ENCODE data around the gene VPS39.
A peak's percentile ranks its signal among the peaks of the same experiment; 100 is the strongest.

VPS39 gene

GRCh38 chr15:42207674-42208579 is at the start of gene VPS39 (continued):
- TF ChIP-seq TSHZ1 (tag by site-specific recombination; IDR thresholded peaks at IDR 0.05; ENCODE audit: borderline replicate concordance) (no peak), ZNF266 (tag by site-specific recombination; IDR thresholded peaks at IDR 0.05; ENCODE audit: low read depth) (no peak), ZNF571 (tag by site-specific recombination; IDR thresholded peaks at IDR 0.05) (no peak), ZNF350 (tag by site-specific recombination; IDR thresholded peaks at IDR 0.05) (no peak), IKZF3 (tag by site-specific recombination; IDR thresholded peaks at IDR 0.05) (no peak), BCL11B (tag by site-specific recombination; IDR thresholded peaks at IDR 0.05; ENCODE audit: low read depth) (no peak), HIC1 (tag by site-specific recombination; IDR thresholded peaks at IDR 0.05) (no peak), ZNF549 (tag by site-specific recombination; IDR thresholded peaks at IDR 0.05) (no peak), ZNF707 (tag by site-specific recombination; IDR thresholded peaks at IDR 0.05) (no peak), ZNF580 (tag by site-specific recombination; IDR thresholded peaks at IDR 0.05) (no peak), MYNN (tag by site-specific recombination; IDR thresholded peaks at IDR 0.05; ENCODE audit: borderline replicate concordance) (no peak), ZNF239 (tag by site-specific recombination; IDR thresholded peaks at IDR 0.05) (no peak), ZNF184 (tag by site-specific recombination; IDR thresholded peaks at IDR 0.05) (no peak), ZSCAN16 (tag by site-specific recombination; IDR thresholded peaks at IDR 0.05) (no peak), ZNF830 (tag by site-specific recombination; IDR thresholded peaks at IDR 0.05; ENCODE audit: low read depth) (no peak), ZBTB20 (tag by site-specific recombination; IDR thresholded peaks at IDR 0.05) (peak; percentile 54; the same call in 1 of the 2 replicates), ZNF530 (tag by site-specific recombination; IDR thresholded peaks at IDR 0.05; ENCODE audit: low read depth) (no peak), ZNF391 (tag by site-specific recombination; IDR thresholded peaks at IDR 0.05; ENCODE audit: borderline replicate concordance, low read depth) (peak; percentile 14; the same call in 1 of the 2 replicates), ZNF394 (tag by site-specific recombination; IDR thresholded peaks at IDR 0.05; ENCODE audit: borderline replicate concordance) (no peak), ZFP37 (tag by site-specific recombination; IDR thresholded peaks at IDR 0.05) (no peak), ZBTB26 (tag by site-specific recombination; optimal IDR thresholded peaks at IDR 0.05) (no peak), ZNF768 (tag by site-specific recombination; IDR thresholded peaks at IDR 0.05) (no peak), FEZF1 (tag by site-specific recombination; IDR thresholded peaks at IDR 0.05) (no peak), ZNF214 (tag by site-specific recombination; IDR thresholded peaks at IDR 0.05; ENCODE audit: borderline replicate concordance) (no peak), INSM2 (tag by site-specific recombination; IDR thresholded peaks at IDR 0.05) (no peak), ZNF311 (tag by site-specific recombination; IDR thresholded peaks at IDR 0.05; ENCODE audit: borderline replicate concordance) (no peak)
